HepG2 (cell line): ENCODE data around the gene ZBTB7B. TPM values are rescaled to one million over a fixed set of nuclear protein-coding genes. Genes with fewer than 3 reads are reported as not detected.

Experiments
- DPF2 ChIP-seq: sonication (generic); formaldehyde crosslinking; IDR thresholded peaks from 2 replicates; pipeline ENCODE4 v1.4.0; 2020; ENCODE audit warnings: mild to moderate bottlenecking, low read depth, missing genetic modification reagents, borderline replicate concordance
- GPN1 ChIP-seq: sonication (generic); formaldehyde crosslinking; IDR thresholded peaks from 2 replicates; pipeline ENCODE4 v1.5.1; 2020; ENCODE audit warnings: missing genetic modification reagents, borderline replicate concordance
- JUND ChIP-seq: sonication (generic); formaldehyde crosslinking; IDR thresholded peaks from 2 replicates; pipeline ENCODE4 v1.8.0; 2022; ENCODE audit warnings: mild to moderate bottlenecking, missing genetic modification reagents
- MBD4 ChIP-seq: IDR thresholded peaks from 2 replicates; pipeline ENCODE4 v1.6.1; 2012; ENCODE audit warnings: low read length, inconsistent platforms, borderline replicate concordance
- REXO4 ChIP-seq: sonication (generic); formaldehyde crosslinking; IDR thresholded peaks from 2 replicates; pipeline ENCODE4 v1.8.0; 2022; ENCODE audit warnings: missing genetic modification reagents, mild to moderate bottlenecking, borderline replicate concordance
- RNF2 ChIP-seq: fragments of 450-650 bp; conservative IDR thresholded peaks from 2 replicates; pipeline ENCODE4 v1.6.1; 2016; ENCODE audit warnings: low read depth
- SNRNP70 ChIP-seq: fragments of 200-400 bp; formaldehyde crosslinking; IDR thresholded peaks from 2 replicates; pipeline ENCODE4 v1.6.1; 2017; ENCODE audit warnings: mild to moderate bottlenecking, low read depth, low read length, moderate library complexity
- ZBTB8A ChIP-seq: sonication (generic); formaldehyde crosslinking; IDR thresholded peaks from 2 replicates; pipeline ENCODE4 v1.4.0; 2020; ENCODE audit warnings: mild to moderate bottlenecking, low read depth, missing genetic modification reagents, borderline replicate concordance
- ZFP36 ChIP-seq: fragments of 150-350 bp; IDR thresholded peaks from 2 replicates; pipeline ENCODE4 v1.6.1; 2018; ENCODE audit warnings: borderline replicate concordance, low read length, low read depth; ENCODE audit not compliant: partially characterized antibody
- ZNF10 ChIP-seq: sonication (generic); formaldehyde crosslinking; IDR thresholded peaks from 2 replicates; pipeline ENCODE4 v1.4.0; 2020; ENCODE audit warnings: mild to moderate bottlenecking, low read depth, missing genetic modification reagents, borderline replicate concordance
- ZNF143 ChIP-seq: sonication (generic); formaldehyde crosslinking; IDR thresholded peaks from 2 replicates; pipeline ENCODE4 v1.4.0; 2020; ENCODE audit warnings: missing genetic modification reagents
- ZNF281 ChIP-seq: sonication (generic); formaldehyde crosslinking; IDR thresholded peaks from 2 replicates; pipeline ENCODE4 v1.4.0; 2020; ENCODE audit warnings: missing genetic modification reagents, borderline replicate concordance
- ZNF329 ChIP-seq: sonication (generic); formaldehyde crosslinking; IDR thresholded peaks from 2 replicates; pipeline ENCODE4 v1.9.0; 2021; ENCODE audit warnings: low read depth, mild to moderate bottlenecking, missing genetic modification reagents
- ZNF350 ChIP-seq: sonication (generic); formaldehyde crosslinking; IDR thresholded peaks from 2 replicates; pipeline ENCODE4 v1.4.0; 2020; ENCODE audit warnings: mild to moderate bottlenecking, low read depth, missing genetic modification reagents, borderline replicate concordance
- ZNF713 ChIP-seq: sonication (generic); formaldehyde crosslinking; IDR thresholded peaks from 2 replicates; pipeline ENCODE4 v1.4.0; 2020; ENCODE audit warnings: mild to moderate bottlenecking, missing genetic modification reagents
- ZNF775 ChIP-seq: sonication (generic); formaldehyde crosslinking; IDR thresholded peaks from 2 replicates; pipeline ENCODE4 v1.4.0; 2020; ENCODE audit warnings: missing genetic modification reagents, mild to moderate bottlenecking, moderate library complexity, borderline replicate concordance
- ZNF780A ChIP-seq: sonication (generic); formaldehyde crosslinking; IDR thresholded peaks from 2 replicates; pipeline ENCODE4 v1.8.0; 2022; ENCODE audit warnings: mild to moderate bottlenecking, missing genetic modification reagents, moderate library complexity
- ZSCAN30 ChIP-seq: sonication (generic); formaldehyde crosslinking; IDR thresholded peaks from 2 replicates; pipeline ENCODE4 v1.5.0; 2020; ENCODE audit warnings: mild to moderate bottlenecking, missing genetic modification reagents
- polyA plus RNA-seq, 8 experiments: library from polyadenylated mRNA; depleted of rRNA in 3 of 8; stranded (reverse) in 7 of 8; unstranded in 1 of 8; fragments of >200 nt; fragmentation: Illumina TruSeq in 4 of 8; extraction: Trizol in 4 of 8; gene quantifications; 2 replicates each; pipeline versions ENCODE4 v1.2.1 to v1.2.3, GENCODE V29; 2011 to 2016; ENCODE audit warnings: low read depth in 4 of 8, missing spikeins in 1 of 8, mixed read lengths in 1 of 8; ENCODE audit not compliant: insufficient read depth in 1 of 8
- total RNA-seq, 5 experiments: library from RNA; depleted of rRNA; stranded (reverse); fragments of >200 nt; fragmentation: Illumina TruSeq; extraction: Trizol; gene quantifications; 2 replicates each; pipeline ENCODE4 v1.2.3, GENCODE V29; 2016; ENCODE audit warnings: low read depth in 1 of 5
- TF ChIP-seq, protein P1 (sequence below): sonication (generic); formaldehyde crosslinking; IDR thresholded peaks from 2 replicates; pipeline ENCODE4 v1.5.1; 2020; ENCODE audit warnings: mild to moderate bottlenecking, missing genetic modification reagents
- TF ChIP-seq, protein P2 (sequence below): sonication (generic); formaldehyde crosslinking; IDR thresholded peaks from 2 replicates; pipeline ENCODE4 v1.4.0; 2020; ENCODE audit warnings: mild to moderate bottlenecking, missing genetic modification reagents

Gene ZBTB7B
- total and polyA plus RNA-seq, 2 of the 13 experiments (the other 11 are each of a cell fraction or from before 2014, with no cell fraction given) = 15.5 to 17.5 TPM

DNA sequence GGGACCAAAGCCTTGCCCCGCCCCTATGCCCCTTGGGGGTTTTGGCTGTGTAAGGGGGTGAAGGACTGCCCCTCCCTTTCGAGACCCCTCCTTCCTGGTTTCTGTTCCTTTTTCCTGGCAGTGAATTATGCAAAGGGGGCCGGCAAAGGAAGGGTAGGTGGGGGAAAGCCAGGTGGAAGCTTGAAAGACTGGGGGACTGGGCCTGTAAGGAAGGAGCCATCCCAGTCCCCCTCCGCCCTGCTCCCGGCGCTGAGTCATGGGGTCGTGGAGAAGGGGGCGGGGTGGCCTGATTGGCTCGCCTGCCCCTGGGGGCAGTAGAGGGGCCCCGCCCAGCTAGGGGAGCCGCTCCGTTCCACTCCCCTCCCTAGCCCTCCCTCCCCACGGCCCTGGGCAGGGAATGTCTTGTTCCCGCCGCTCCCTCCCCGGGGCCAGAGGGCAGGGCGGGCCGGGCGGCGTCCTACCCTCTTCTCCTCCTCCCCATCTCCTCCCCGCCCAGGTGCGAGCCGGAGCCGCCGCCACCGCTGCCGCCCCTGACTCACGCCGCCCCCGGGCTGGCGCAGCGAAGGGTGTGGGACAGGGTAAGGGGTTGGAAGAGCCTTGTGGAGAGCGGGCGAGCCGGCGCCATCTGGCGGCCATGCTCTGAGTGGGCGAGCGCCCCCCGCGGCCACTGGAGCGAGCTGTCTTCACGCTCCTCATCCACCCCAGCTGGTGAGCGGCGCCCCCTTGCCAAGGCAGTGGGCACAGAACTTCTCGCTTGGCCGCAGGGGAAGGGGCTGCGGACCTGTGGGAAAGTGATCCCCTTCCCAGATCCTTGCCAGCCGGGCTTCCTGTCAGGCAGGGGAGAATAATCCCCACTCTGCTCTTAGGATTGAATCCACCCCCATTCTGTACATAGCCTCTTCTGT lies 14.7 kb downstream of the ZBTB7B start (continued):
- TF ChIP-seq ZSCAN30 (CRISPR knock-in tag) (peak; percentile 63; the same call in 1 of the 2 replicates), RNF2 (peak; percentile 37; the same call in 1 of the 2 replicates), ZNF713 (CRISPR knock-in tag) (no peak), MBD4 (no peak), SNRNP70 (no peak), ZBTB8A (CRISPR knock-in tag) (peak; percentile 25; the same call in 1 of the 2 replicates), ZNF775 (CRISPR knock-in tag) (no peak), ZNF143 (peak; percentile 52; the same call in 1 of the 2 replicates), ZNF329 (CRISPR knock-in tag) (no peak), GPN1 (CRISPR knock-in tag) (no peak), ZFP36 (no peak), ZNF350 (CRISPR knock-in tag) (peak; percentile 96), ZNF281 (peak; percentile 25; the same call in 1 of the 2 replicates), ZNF10 (CRISPR knock-in tag) (no peak), JUND (CRISPR knock-in tag) (peak; percentile 46; the same call in 1 of the 2 replicates), DPF2 (no peak), ZNF780A (no peak), REXO4 (no peak)
- TF ChIP-seq, protein P1, sequence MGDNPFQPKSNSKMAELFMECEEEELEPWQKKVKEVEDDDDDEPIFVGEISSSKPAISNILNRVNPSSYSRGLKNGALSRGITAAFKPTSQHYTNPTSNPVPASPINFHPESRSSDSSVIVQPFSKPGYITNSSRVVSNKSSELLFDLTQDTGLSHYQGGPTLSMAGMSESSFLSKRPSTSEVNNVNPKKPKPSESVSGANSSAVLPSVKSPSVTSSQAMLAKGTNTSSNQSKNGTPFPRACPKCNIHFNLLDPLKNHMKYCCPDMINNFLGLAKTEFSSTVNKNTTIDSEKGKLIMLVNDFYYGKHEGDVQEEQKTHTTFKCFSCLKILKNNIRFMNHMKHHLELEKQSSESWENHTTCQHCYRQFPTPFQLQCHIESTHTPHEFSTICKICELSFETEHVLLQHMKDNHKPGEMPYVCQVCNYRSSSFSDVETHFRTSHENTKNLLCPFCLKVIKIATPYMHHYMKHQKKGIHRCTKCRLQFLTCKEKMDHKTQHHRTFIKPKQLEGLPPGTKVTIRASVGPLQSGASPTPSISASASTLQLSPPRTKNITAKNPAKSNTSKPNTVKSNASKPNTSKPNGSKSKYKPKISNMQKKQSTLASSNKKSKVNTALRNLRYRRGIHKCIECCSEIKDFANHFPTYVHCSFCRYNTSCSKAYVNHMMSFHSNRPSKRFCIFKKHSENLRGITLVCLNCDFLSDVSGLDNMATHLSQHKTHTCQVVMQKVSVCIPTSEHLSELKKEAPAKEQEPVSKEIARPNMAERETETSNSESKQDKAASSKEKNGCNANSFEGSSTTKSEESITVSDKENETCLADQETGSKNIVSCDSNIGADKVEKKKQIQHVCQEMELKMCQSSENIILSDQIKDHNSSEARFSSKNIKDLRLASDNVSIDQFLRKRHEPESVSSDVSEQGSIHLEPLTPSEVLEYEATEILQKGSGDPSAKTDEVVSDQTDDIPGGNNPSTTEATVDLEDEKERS (CRISPR knock-in tag) = no peak
- TF ChIP-seq, protein P2, sequence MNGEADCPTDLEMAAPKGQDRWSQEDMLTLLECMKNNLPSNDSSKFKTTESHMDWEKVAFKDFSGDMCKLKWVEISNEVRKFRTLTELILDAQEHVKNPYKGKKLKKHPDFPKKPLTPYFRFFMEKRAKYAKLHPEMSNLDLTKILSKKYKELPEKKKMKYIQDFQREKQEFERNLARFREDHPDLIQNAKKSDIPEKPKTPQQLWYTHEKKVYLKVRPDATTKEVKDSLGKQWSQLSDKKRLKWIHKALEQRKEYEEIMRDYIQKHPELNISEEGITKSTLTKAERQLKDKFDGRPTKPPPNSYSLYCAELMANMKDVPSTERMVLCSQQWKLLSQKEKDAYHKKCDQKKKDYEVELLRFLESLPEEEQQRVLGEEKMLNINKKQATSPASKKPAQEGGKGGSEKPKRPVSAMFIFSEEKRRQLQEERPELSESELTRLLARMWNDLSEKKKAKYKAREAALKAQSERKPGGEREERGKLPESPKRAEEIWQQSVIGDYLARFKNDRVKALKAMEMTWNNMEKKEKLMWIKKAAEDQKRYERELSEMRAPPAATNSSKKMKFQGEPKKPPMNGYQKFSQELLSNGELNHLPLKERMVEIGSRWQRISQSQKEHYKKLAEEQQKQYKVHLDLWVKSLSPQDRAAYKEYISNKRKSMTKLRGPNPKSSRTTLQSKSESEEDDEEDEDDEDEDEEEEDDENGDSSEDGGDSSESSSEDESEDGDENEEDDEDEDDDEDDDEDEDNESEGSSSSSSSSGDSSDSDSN (CRISPR knock-in tag) = peak; percentile 98
